ENCODE measurements around the gene TJP2. TPM values are rescaled to one million over a fixed set of nuclear protein-coding genes. Genes with fewer than 3 reads are reported as not detected.

Gene TJP2
- total RNA-seq, 4 donors from 2014 or later: 96.3 to 240 (median 117) TPM

DNA sequence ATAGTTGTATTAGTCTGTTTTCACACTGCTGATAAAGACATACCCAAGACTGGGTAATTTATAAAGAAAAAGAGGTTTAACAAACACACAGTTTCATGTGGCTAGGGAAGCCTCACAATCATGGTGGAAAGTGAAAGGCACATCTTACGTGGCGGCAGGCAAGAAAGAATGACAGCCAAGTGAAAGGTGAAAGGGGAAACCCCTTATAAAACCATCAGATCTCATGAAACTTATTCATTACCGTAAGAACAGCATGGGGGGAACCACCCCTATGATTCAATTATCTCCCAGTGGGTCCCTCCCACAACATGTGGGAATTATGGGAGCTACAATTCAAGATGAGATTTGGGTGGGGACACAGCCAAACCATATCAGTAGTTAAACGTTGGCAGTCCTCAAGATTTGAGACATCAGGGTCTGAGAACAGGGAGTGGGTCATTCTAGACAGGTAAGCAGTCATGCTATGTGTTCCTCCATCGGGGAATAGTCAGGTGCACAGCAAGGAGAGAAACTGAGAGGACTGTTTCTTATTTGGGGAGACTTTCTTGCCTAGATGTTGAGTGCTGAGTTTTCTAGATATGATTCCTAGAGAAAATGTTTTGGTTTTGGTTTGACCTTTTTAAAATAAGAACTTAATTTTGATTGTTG lies 105.1 kb downstream of the TJP2 start:
- Histone ChIP-seq H3K4me1 (no peaks in the 10 kb centered on the region), H3K36me3 (no peaks in the 10 kb centered on the region), H3K4me3 (no peak overlapping the region), H3K9me3 (no peaks in the 10 kb centered on the region), H3K27me3 (no peaks in the 10 kb centered on the region), H3K27ac (no peak overlapping the region)
- TF ChIP-seq, protein P1, sequence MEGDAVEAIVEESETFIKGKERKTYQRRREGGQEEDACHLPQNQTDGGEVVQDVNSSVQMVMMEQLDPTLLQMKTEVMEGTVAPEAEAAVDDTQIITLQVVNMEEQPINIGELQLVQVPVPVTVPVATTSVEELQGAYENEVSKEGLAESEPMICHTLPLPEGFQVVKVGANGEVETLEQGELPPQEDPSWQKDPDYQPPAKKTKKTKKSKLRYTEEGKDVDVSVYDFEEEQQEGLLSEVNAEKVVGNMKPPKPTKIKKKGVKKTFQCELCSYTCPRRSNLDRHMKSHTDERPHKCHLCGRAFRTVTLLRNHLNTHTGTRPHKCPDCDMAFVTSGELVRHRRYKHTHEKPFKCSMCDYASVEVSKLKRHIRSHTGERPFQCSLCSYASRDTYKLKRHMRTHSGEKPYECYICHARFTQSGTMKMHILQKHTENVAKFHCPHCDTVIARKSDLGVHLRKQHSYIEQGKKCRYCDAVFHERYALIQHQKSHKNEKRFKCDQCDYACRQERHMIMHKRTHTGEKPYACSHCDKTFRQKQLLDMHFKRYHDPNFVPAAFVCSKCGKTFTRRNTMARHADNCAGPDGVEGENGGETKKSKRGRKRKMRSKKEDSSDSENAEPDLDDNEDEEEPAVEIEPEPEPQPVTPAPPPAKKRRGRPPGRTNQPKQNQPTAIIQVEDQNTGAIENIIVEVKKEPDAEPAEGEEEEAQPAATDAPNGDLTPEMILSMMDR (IDR thresholded peaks at IDR 0.05): no peak
- TF ChIP-seq POLR2A (IDR thresholded peaks at IDR 0.05) (no peak), EP300 (IDR thresholded peaks at IDR 0.05) (no peak), POLR2AphosphoS5 (IDR thresholded peaks at IDR 0.05) (no peak)
- no peak for DNase-seq (ENCODE audit: low spot score in 2 of 2)
- 84% methylated on average over 5 of the region's 5 CpGs for WGBS

DNA sequence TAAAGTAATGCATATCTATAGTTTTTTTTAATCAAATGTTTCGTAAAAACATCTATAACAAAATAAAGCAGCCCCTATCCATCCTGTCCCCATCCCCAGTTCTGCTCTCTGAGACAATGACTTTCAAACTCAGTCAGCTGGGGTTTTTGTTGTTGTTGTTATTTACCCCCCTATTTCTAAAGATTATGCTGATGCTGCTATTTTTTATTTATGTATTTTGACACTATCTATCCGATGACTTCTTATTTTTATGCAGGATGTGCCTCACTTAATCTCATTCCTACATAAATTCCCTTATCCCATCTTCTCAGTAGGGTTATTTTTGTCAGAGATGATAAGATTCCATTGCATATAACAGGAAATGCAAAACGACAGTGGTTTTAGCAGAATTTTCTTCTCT lies 105.7 kb downstream of the TJP2 start:
- H3K9me3 ChIP-seq: no peaks in the 10 kb centered on the region
- no peak for TF ChIP-seq POLR2AphosphoS5 (IDR thresholded peaks at IDR 0.05)
- TF ChIP-seq, protein P1 (IDR thresholded peaks at IDR 0.05): no peak
- TF ChIP-seq POLR2A (IDR thresholded peaks at IDR 0.05): no peak
- no peak for TF ChIP-seq EP300 (IDR thresholded peaks at IDR 0.05)
- WGBS: 33% methylated on average over 3 of the region's 3 CpGs

DNA sequence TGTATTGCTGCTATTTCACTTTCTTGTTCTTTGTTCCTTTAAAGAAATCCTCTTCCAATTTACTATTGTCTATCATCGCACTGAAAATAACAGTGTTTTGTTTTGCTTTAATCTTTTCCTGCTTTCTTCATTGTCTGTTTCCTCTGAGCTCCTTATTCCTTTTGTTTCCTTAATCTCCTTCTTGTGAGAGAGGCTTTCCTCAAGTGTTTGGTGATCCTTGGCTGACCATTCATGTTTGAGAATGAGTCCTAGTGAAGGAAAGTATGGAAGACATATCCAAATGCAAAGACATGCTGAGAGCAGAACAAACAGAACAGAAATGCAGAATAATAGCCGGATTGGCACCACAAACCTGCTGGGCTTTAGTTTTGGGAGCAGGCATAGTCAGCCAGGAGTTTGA lies 108.9 kb downstream of the TJP2 start:
- DNase-seq (ENCODE audit: low spot score in 2 of 2): no peak
- H3K4me3 ChIP-seq: no peak overlapping the region
- H3K36me3 ChIP-seq: no peaks in the 10 kb centered on the region
- WGBS: 83% methylated on average over 2 of the region's 2 CpGs
- no peaks in the 10 kb centered on the region for H3K9me3 ChIP-seq
- no peak overlapping the region for H3K27ac ChIP-seq
- TF ChIP-seq POLR2AphosphoS5 (IDR thresholded peaks at IDR 0.05) (no peak), EP300 (IDR thresholded peaks at IDR 0.05) (no peak), POLR2A (IDR thresholded peaks at IDR 0.05) (no peak)
- TF ChIP-seq, protein P1 (IDR thresholded peaks at IDR 0.05): no peak
- no peaks in the 10 kb centered on the region for H3K27me3 ChIP-seq
- H3K4me1 ChIP-seq: no peaks in the 10 kb centered on the region

More for the DNA sequence above, 105.7 kb downstream of the TJP2 start:
- Histone ChIP-seq H3K4me3 (no peak overlapping the region), H3K36me3 (no peaks in the 10 kb centered on the region), H3K27me3 (no peaks in the 10 kb centered on the region), H3K27ac (no peak overlapping the region), H3K4me1 (no peaks in the 10 kb centered on the region)
- no peak for DNase-seq (ENCODE audit: low spot score in 2 of 2)

DNA sequence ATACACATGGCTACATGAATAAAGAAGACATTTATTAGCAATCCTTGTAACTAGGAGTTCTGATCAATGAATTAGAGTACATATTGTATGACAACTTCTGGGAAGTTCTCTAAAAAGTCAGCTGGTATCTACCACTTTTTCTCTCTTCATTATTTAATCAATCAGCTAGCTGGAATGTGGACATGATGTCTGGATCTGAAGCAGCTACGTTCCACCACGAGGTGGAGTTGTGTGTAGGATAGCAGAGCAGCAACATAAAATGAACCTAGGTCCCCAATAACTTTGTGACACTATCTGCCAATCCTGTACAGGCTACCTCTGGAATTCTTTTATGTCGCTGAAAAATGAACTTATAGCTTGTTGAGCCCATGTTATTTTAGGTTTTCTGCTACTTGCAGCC lies 118.0 kb downstream of the TJP2 start:
- Histone ChIP-seq H3K36me3 (no peaks in the 10 kb centered on the region), H3K27me3 (no peaks in the 10 kb centered on the region), H3K4me3 (no peak overlapping the region), H3K4me1 (no peaks in the 10 kb centered on the region), H3K9me3 (no peaks in the 10 kb centered on the region), H3K27ac (no peak overlapping the region)
- 94% methylated on average over 3 of the region's 3 CpGs for WGBS
- TF ChIP-seq POLR2AphosphoS5 (IDR thresholded peaks at IDR 0.05): no peak
- TF ChIP-seq EP300 (IDR thresholded peaks at IDR 0.05): no peak
- no peak for TF ChIP-seq POLR2A (IDR thresholded peaks at IDR 0.05)
- TF ChIP-seq, protein P1 (IDR thresholded peaks at IDR 0.05): no peak
- DNase-seq (ENCODE audit: low spot score in 2 of 2): no peak

DNA sequence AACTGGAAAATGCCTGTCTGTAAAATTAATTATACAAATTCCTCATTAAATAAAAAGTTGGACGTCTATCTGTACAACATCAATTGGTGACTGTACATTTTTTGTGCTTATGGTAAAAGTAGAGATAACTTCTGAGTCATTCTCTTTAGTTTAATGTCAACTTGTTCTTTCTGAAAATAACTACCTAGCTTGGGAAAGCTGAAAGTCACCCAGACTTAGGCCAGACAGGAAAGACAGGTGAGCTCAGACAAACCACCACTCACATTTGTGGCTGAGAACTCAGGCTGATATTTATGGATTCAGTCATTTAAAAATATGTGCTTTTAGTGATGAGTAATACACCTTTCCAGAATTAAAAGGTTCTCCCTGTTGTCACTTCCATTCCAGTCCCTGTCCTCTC lies 119.1 kb downstream of the TJP2 start:
- TF ChIP-seq, protein P1 (IDR thresholded peaks at IDR 0.05): no peak
- TF ChIP-seq POLR2AphosphoS5 (IDR thresholded peaks at IDR 0.05) (no peak), POLR2A (IDR thresholded peaks at IDR 0.05) (no peak), EP300 (IDR thresholded peaks at IDR 0.05) (no peak)
- DNase-seq (ENCODE audit: low spot score in 2 of 2): no peak
- H3K9me3 ChIP-seq: no peaks in the 10 kb centered on the region
- H3K4me1 ChIP-seq: no peaks in the 10 kb centered on the region
- H3K36me3 ChIP-seq: no peaks in the 10 kb centered on the region
- no peak overlapping the region for H3K27ac ChIP-seq
- no peaks in the 10 kb centered on the region for H3K27me3 ChIP-seq
- no peak overlapping the region for H3K4me3 ChIP-seq
- 55% methylated on average over 1 of the region's 1 CpG for WGBS

All from suprapubic skin (tissue), 4 donors.